NK-92 treated with Interleukin-12 subunit alpha and Interleukin-12 subunit beta, amount 100 ng/mL, for 24 hours (cell line): ENCODE results near the gene CLTB.
A peak's percentile ranks its signal among the peaks of the same experiment; 100 is the strongest.

Experiments
- DNase-seq: peaks from one replicate; lab custom pipeline; 2025; lab: John Stamatoyannopoulos, UW

The CLTB gene

DNA sequence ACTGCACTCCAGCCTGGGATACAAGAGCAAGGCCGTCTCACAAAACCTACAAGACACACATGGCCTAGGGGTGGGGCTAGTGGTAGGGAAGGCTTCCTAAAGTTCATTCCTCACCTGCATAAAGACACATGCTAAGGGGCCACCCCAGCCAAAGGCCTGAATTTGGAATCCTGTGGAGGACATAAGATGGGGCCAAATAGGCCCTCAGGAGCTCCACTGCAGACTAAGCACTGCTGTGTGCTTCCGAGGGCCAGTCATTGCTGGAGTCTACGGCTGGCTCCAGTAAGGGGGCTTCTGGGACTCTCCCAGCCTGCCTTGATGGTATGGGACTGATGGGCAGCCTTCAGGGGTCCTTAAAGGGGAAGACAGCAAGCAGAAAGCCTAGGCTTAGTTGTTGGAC lies 33.6 kb downstream of the CLTB start:
- no peak for DNase-seq

- no peak for DNase-seq
These were observed 34.4 kb downstream of the CLTB start for GRCh38 chr5:176381979-176382378.

DNA sequence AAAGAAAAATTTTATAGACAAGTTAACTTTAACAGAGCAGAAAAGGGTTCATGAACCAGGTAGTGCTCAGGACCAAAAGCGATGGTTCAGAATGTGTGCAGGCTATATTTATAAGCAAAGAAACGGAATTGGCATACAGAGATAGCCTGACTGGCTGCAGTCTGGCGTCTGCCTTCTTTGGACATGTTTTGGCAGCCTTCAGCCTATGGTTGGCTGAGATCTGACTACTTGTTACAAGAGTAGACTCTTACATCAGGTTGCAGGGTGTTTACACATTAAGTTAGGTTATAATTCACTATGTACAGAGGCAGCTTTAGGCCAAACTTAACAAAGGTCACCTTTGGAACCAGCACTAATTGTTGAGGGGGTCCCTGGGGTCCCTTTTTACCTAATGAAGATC lies 34.9 kb downstream of the CLTB start:
- no peak for DNase-seq

DNA sequence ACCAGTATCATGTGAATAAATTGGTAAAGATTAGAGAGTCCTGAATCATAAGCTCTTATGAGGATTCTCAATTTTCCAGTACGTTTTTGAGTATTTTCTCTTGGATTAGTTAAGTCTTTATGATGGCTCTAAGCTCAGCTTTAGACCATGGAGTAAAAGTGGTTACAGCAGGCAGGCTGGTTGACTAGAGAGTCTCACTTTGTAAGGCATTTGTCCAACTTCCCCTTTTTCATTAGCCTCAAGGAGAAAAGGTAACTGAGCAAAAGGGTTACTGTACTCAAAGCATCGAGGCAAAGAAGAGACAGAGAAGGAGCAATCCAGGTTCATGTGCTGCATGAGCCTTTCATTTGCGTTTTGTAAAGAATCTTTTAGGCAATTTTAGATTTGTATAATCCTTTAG lies 36.5 kb downstream of the CLTB start:
- DNase-seq, result no peak

GRCh38 chr5:176373100-176373818 lies 43.1 kb downstream of the CLTB start:
- DNase-seq, result no peak

- no peak for DNase-seq
These were observed 44.5 kb downstream of the CLTB start for GRCh38 chr5:176371621-176372539.

GRCh38 chr5:176369934-176370711 lies 46.2 kb downstream of the CLTB start:
- no peak for DNase-seq

- DNase-seq, result no peak
These were observed 47.6 kb downstream of the CLTB start for GRCh38 chr5:176368726-176369125.

GRCh38 chr5:176366232-176366894 lies 50.0 kb downstream of the CLTB start:
- no peak for DNase-seq

DNA sequence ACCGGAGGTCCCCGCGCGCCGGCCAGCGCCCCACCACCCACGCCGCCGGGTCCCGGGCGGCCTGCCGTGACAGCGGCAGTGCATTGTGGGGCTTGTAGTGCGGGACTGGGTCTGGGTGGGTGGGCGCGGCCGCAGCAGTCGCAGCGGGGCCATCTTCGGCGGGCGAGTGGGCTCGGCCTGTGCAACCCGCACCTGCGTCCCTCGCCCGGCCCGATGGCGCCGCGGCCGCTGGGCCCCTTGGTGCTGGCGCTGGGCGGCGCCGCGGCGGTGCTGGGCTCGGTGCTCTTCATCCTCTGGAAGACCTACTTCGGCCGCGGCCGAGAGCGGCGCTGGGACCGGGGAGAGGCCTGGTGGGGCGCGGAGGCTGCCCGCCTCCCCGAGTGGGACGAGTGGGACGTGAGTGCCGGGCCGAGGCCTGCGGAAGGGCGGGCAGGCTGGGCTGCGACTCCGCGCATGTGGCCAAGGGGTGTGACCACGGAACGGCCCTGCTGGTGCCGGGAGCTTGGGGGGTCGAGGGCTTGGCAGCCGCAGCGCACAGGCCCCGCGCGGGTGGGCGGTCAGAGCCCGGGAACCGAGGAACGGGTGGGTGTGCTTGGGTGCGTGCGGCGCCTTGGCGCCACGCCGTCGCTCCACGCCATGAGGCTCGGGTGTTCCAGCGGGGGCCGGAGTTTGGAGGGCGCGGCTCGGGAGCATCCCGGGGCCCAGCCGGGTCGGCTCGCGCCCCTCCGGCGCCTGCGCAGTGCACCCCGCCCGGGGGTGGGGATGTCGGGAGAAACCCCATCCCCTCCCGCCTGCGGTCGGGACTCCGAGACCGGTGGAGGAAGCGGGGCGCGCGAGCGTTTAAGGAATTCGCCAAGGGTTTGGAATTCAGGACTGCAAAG lies 50.7 kb downstream of the CLTB start, which contains the start of gene ARL10:
ARL10 (plus strand) TSS at position 137 of the 881 bp plus-strand sequence; CDS start at position 214, 77 bp downstream.
- no peak for DNase-seq

- no peak for DNase-seq
These were observed 51.5 kb downstream of the CLTB start for GRCh38 chr5:176364765-176365350.

GRCh38 chr5:176362233-176362490 lies 54.2 kb downstream of the CLTB start:
- no peak for DNase-seq

DNA sequence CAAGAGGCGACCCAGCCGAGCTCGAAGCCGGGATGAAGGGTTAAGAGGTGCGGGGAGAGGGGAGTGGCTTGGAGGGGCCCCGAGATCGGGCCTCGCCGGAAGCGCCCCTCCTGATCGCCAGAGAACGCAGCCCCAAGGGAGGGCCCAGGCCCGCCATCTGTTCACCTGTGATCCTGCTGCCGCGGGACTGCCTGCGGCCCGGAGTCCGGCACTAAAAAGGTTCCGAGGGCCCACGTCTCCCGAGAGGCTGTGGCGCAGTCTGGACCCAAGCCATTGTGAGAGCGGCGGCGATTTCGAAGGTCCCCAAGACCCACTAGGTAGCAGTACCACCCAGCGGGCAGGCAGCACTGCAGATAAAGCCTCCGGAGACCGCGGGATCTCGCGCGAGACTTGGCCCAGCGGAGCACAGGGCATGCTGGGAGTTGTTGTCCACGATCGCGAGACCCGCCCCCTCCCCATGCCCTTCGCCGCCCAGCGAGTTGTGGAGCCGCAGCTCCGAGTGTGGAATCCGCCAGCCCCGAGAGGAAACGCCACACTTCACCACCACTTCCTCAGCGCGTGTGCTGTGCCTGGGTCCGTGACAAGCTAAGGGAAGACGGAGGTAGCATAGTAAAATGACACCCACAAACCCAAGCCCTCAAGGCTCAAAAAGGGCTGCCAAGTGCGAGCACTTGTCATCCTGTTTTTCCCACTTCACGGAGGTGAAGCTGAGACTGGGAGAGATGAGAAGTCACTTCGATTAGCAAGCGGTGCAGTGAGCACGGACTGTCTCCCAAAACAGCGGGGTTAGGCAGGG lies 54.7 kb downstream of the CLTB start, which contains the start of gene KIAA1191:
KIAA1191 (minus strand) TSS at position 328 of the 796 bp plus-strand sequence. CDS start 2,256 bp downstream, outside the sequence.
- DNase-seq, result peak; percentile 92

DNA sequence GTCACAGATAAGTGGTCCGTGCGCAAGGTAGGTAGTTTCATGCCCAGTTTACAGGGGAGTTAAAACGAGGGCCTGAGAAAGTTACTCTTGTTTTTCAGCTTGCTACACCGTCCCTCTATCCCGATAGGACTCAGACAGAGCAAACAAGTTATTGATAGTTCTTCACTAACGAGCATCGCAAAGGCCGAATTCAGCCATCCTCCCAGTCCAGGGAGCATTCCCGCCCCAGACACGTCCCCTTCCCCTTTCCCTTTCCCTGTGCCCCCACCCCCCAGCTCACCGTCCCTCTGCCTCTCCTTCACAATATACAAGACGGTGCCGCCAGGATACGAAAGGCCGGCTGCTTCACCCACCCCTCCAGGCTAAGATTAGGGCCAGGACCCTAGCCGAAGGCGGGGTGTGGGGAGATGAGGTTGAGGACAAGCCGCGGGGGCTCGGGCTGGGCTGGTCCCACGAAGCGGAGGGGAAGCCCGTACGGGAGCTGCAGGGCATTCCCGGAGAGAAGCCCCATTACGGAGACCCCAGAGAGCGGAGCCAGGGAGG lies 55.4 kb downstream of the CLTB start:
- no peak for DNase-seq

- no peak for DNase-seq
These were observed 56.7 kb downstream of the CLTB start for GRCh38 chr5:176359658-176360057.

GRCh38 chr5:176356179-176356566 lies 60.2 kb downstream of the CLTB start:
- DNase-seq, result no peak

- DNase-seq, result no peak
These were observed 60.8 kb downstream of the CLTB start for GRCh38 chr5:176355400-176356178.

- DNase-seq, result no peak
These were observed 62.8 kb downstream of the CLTB start for GRCh38 chr5:176353533-176353932.
